Measurements from ENCODE around the gene FYCO1.

DNA sequence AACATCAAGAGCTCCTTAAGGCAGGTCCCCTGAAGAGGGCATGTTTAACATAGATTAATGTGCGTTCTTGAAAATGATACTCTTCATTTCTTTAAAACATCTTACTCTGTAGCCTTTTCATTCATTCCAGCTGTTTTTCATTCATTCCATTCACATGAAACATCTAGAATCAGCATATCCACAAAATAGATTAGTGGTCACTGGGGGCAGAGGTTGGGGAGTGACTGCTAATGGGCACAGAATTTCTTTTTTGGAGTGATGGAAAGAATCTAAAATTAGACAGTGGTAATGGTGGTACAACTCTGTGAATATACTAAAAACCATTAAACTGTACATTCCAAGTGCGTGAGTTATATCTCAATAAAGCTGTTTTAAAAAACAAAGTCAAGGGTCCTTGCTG lies 67.7 kb downstream of the FYCO1 start:
- TF ChIP-seq, protein P1, sequence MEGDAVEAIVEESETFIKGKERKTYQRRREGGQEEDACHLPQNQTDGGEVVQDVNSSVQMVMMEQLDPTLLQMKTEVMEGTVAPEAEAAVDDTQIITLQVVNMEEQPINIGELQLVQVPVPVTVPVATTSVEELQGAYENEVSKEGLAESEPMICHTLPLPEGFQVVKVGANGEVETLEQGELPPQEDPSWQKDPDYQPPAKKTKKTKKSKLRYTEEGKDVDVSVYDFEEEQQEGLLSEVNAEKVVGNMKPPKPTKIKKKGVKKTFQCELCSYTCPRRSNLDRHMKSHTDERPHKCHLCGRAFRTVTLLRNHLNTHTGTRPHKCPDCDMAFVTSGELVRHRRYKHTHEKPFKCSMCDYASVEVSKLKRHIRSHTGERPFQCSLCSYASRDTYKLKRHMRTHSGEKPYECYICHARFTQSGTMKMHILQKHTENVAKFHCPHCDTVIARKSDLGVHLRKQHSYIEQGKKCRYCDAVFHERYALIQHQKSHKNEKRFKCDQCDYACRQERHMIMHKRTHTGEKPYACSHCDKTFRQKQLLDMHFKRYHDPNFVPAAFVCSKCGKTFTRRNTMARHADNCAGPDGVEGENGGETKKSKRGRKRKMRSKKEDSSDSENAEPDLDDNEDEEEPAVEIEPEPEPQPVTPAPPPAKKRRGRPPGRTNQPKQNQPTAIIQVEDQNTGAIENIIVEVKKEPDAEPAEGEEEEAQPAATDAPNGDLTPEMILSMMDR (conservative IDR thresholded peaks at IDR 0.05) = no peak
- TF ChIP-seq EZH2 (IDR thresholded peaks at IDR 0.05; ENCODE audit: low read depth) = no peak
